Ishikawa (cell line): ENCODE data around the gene ST6GALNAC3.

Source experiments
- CEBPB ChIP-seq: IDR thresholded peaks from 2 replicates; pipeline ENCODE4 v1.6.1; 2012
- CREB1 ChIP-seq: IDR thresholded peaks from 2 replicates; pipeline ENCODE4 v1.6.1; 2012; ENCODE audit warnings: low read depth
- EGR1 ChIP-seq: IDR thresholded peaks from 2 replicates; pipeline ENCODE4 v1.6.1; 2012
- EP300 ChIP-seq: IDR thresholded peaks from 2 replicates; pipeline ENCODE4 v1.6.1; 2012; ENCODE audit warnings: borderline replicate concordance
- FOXM1 ChIP-seq: IDR thresholded peaks from 2 replicates; pipeline ENCODE4 v1.6.1; 2012; ENCODE audit warnings: low read depth, borderline replicate concordance
- MAX ChIP-seq: IDR thresholded peaks from 2 replicates; pipeline ENCODE4 v1.6.1; 2012
- NFIC ChIP-seq: IDR thresholded peaks from 2 replicates; pipeline ENCODE4 v1.6.1; 2012
- RAD21 ChIP-seq: IDR thresholded peaks from 2 replicates; pipeline ENCODE4 v1.6.1; 2012; ENCODE audit warnings: low read depth
- TAF1 ChIP-seq: IDR thresholded peaks from 2 replicates; pipeline ENCODE4 v1.6.1; 2012; ENCODE audit warnings: low read depth, mild to moderate bottlenecking
- TCF12 ChIP-seq: IDR thresholded peaks from 2 replicates; pipeline ENCODE4 v1.6.1; 2012; ENCODE audit warnings: low read depth
- TEAD4 ChIP-seq: IDR thresholded peaks from 2 replicates; pipeline ENCODE4 v1.6.1; 2012
- USF1 ChIP-seq: IDR thresholded peaks from 2 replicates; pipeline ENCODE4 v1.6.1; 2012
- YY1 ChIP-seq: IDR thresholded peaks from 2 replicates; pipeline ENCODE4 v1.6.1; 2012; ENCODE audit warnings: low read depth
- ZBTB7A ChIP-seq: IDR thresholded peaks from 2 replicates; pipeline ENCODE4 v1.6.1; 2012; ENCODE audit warnings: low read depth
- TF ChIP-seq, protein P1 (sequence below): IDR thresholded peaks from 2 replicates; pipeline ENCODE4 v1.6.1; 2012; ENCODE audit warnings: low read depth, mild to moderate bottlenecking

ST6GALNAC3 gene

DNA sequence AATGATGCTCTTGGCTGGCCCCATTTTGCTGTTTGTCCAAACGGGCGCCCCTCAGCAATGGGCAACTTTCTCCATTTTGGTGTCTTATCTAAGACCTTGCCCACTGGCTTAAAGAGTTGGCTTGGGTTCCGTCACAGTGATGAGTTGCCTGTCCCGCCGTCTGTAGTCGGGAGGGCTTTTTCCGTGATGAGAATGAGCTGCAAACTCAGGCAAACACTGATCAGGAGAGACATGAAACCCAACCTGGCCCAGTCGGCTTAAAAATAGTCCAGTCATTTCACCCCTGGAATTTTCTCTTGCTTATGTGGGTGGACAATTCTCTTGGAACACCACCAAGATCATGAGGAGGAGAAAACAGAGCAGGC, 79.3 kb downstream of the ST6GALNAC3 start:
- TF ChIP-seq, protein P1, sequence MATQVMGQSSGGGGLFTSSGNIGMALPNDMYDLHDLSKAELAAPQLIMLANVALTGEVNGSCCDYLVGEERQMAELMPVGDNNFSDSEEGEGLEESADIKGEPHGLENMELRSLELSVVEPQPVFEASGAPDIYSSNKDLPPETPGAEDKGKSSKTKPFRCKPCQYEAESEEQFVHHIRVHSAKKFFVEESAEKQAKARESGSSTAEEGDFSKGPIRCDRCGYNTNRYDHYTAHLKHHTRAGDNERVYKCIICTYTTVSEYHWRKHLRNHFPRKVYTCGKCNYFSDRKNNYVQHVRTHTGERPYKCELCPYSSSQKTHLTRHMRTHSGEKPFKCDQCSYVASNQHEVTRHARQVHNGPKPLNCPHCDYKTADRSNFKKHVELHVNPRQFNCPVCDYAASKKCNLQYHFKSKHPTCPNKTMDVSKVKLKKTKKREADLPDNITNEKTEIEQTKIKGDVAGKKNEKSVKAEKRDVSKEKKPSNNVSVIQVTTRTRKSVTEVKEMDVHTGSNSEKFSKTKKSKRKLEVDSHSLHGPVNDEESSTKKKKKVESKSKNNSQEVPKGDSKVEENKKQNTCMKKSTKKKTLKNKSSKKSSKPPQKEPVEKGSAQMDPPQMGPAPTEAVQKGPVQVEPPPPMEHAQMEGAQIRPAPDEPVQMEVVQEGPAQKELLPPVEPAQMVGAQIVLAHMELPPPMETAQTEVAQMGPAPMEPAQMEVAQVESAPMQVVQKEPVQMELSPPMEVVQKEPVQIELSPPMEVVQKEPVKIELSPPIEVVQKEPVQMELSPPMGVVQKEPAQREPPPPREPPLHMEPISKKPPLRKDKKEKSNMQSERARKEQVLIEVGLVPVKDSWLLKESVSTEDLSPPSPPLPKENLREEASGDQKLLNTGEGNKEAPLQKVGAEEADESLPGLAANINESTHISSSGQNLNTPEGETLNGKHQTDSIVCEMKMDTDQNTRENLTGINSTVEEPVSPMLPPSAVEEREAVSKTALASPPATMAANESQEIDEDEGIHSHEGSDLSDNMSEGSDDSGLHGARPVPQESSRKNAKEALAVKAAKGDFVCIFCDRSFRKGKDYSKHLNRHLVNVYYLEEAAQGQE = no peak
- TF ChIP-seq EP300 (no peak), TAF1 (no peak), NFIC (no peak), MAX (no peak), USF1 (no peak), CREB1 (no peak), CEBPB (no peak), EGR1 (no peak), YY1 (no peak), FOXM1 (no peak), TEAD4 (no peak), RAD21 (no peak)

- peak; percentile 92 for TF ChIP-seq RAD21
- TF ChIP-seq MAX = no peak
Observed at GRCh38 chr1:76154206-76154956, 79.8 kb downstream of the ST6GALNAC3 start.

DNA sequence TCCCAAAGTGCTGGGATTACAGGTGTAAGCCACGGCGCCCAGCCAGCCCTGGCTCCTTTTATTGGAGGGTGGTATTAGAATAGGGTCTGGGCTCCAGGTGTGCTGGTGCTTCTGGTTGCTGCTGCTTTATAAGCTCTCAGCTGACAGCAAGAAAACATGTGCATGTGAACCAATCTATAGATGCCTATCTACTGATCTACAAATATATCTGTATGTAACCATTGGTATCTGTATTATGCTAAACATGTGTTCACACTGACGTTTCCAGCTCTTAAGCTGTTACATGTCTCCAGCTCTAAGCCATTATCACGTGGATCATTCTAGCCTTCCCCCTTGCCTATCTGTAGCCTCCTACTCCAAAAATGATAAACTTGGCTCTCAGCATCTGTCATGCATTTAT, 82.4 kb downstream of the ST6GALNAC3 start:
- TF ChIP-seq YY1 = no peak
- TF ChIP-seq MAX = no peak
- no peak for TF ChIP-seq RAD21
- TF ChIP-seq CEBPB = no peak
- no peak for TF ChIP-seq ZBTB7A
- no peak for TF ChIP-seq EP300
- no peak for TF ChIP-seq CREB1

DNA sequence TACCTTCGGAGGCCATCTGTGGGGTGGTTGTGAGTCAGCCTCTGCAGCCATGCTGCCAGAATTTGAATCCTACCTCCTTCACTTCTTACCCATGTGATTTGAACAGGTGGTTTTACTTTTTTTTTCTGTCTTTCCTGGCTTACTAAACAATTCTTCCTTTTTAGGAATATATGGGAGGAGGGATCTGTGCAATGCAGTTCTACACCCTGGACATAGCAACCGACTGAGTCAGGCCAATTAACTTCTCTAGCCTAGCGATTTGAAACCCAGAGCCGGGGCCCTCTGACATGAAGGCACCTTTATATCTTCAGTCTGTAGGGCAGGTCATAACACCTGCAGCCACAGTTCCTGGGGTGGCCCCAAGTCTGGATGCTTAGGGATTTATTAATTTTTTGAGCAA, 83.6 kb downstream of the ST6GALNAC3 start:
- peak; percentile 48; the same call in 1 of the 2 replicates for TF ChIP-seq USF1
- peak; percentile 25; the same call in 1 of the 2 replicates for TF ChIP-seq EP300
- no peak for TF ChIP-seq TCF12
- TF ChIP-seq NFIC = no peak
- 0 out of 2 replicates have a peak, but pooled peaks have one; percentile 41 for TF ChIP-seq MAX
- peak; percentile 60 for TF ChIP-seq TEAD4
- no peak for TF ChIP-seq YY1

DNA sequence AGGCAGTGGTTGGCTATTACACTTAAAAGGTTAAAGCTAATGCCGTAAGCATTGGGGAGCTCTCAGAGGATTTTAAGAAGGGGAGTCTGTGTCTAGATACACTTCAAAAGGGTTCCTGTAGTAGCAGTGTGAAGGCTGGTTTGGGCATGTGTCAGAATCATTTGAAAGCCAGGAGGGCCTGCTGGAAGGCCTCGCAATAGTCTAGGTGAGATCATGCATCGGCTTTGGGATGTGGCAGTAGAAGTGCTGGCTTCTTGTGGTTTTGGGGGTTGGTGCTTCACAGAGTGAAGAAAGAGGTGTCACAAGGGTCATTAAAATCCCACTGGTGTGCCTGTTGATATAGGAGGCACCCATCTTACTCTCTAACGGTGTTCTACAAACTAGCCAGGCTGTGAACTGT, 85.7 kb downstream of the ST6GALNAC3 start:
- no peak for TF ChIP-seq MAX
- no peak for TF ChIP-seq YY1
- TF ChIP-seq TEAD4 = no peak
- TF ChIP-seq CREB1 = no peak
- no peak for TF ChIP-seq CEBPB
- TF ChIP-seq USF1 = no peak
- no peak for TF ChIP-seq TAF1
- no peak for TF ChIP-seq EGR1
- TF ChIP-seq ZBTB7A = no peak
- no peak for TF ChIP-seq FOXM1
- TF ChIP-seq, protein P1 = no peak
- TF ChIP-seq TCF12 = no peak
- TF ChIP-seq EP300 = no peak
- no peak for TF ChIP-seq RAD21
- no peak for TF ChIP-seq NFIC
